ENCODE measurements around the gene RBM19. TPM values are rescaled to one million over a fixed set of nuclear protein-coding genes. Genes with fewer than 3 reads are reported as not detected.

RBM19 gene
- total RNA-seq, 2 donors from 2014 or later, result 38.6 to 43.1 TPM

GRCh38 chr12:113841786-113842185 is 124.3 kb downstream of the RBM19 start:
- 92% methylated on average over 3 of the region's 3 CpGs for WGBS, 2 experiments (ENCODE audit: insufficient coverage in 1 of 2, insufficient read length in 1 of 2)
- no peaks in the 10 kb centered on the region for H3K9me3 Mint-ChIP-seq
- DNase-seq, result no peak
- TF ChIP-seq CTCF (conservative IDR thresholded peaks at IDR 0.05), result no peak
- no peaks in the 10 kb centered on the region for H3K27me3 Mint-ChIP-seq (ENCODE audit: insufficient read depth)
- H3K4me1 Mint-ChIP-seq, result no peaks in the 10 kb centered on the region
- Histone ChIP-seq H3K27me3 (ENCODE audit: control insufficient read depth, insufficient read depth, low read length, poor library complexity, severe bottlenecking) (no peaks in the 10 kb centered on the region), H3K4me1 (ENCODE audit: control insufficient read depth, insufficient read depth, low read length) (no peaks in the 10 kb centered on the region), H3K27ac (ENCODE audit: low read depth, low read length) (no peak overlapping the region), H3K9ac (ENCODE audit: extremely low read depth, low read length, poor library complexity, severe bottlenecking) (no peak overlapping the region), H3K36me3 (ENCODE audit: control insufficient read depth, insufficient read depth, low read length) (peaks cover 4% of the 10 kb centered on the region), H3K9me3 (ENCODE audit: control insufficient read depth, low read length) (no peaks in the 10 kb centered on the region), H3K4me3 (ENCODE audit: low read length) (no peak overlapping the region)
- H3K36me3 Mint-ChIP-seq (ENCODE audit: low read depth), result peaks cover 18% of the 10 kb centered on the region
- H3K27ac Mint-ChIP-seq, result no peak overlapping the region
- H3K4me3 Mint-ChIP-seq, result no peak overlapping the region

- Histone ChIP-seq H3K9ac (ENCODE audit: extremely low read depth, low read length, poor library complexity, severe bottlenecking) (no peak overlapping the region), H3K4me3 (ENCODE audit: low read length) (no peak overlapping the region), H3K36me3 (ENCODE audit: control insufficient read depth, insufficient read depth, low read length) (peaks cover 4% of the 10 kb centered on the region), H3K9me3 (ENCODE audit: control insufficient read depth, low read length) (no peaks in the 10 kb centered on the region), H3K27me3 (ENCODE audit: control insufficient read depth, insufficient read depth, low read length, poor library complexity, severe bottlenecking) (no peaks in the 10 kb centered on the region), H3K4me1 (ENCODE audit: control insufficient read depth, insufficient read depth, low read length) (no peaks in the 10 kb centered on the region), H3K27ac (ENCODE audit: low read depth, low read length) (no peak overlapping the region)
- H3K27ac Mint-ChIP-seq, result peak overlapping the region; percentile 68
- no peak for DNase-seq
- WGBS, 2 experiments (ENCODE audit: insufficient coverage in 1 of 2, insufficient read length in 1 of 2), result 89 to 92% methylated on average over 15 of the region's 15 CpGs
- no peak for TF ChIP-seq CTCF (conservative IDR thresholded peaks at IDR 0.05)
- no peaks in the 10 kb centered on the region for H3K27me3 Mint-ChIP-seq (ENCODE audit: insufficient read depth)
- no peaks in the 10 kb centered on the region for H3K9me3 Mint-ChIP-seq
- no peaks in the 10 kb centered on the region for H3K4me1 Mint-ChIP-seq
- no peak overlapping the region for H3K4me3 Mint-ChIP-seq
- H3K36me3 Mint-ChIP-seq (ENCODE audit: low read depth), result peaks cover 18% of the 10 kb centered on the region
Measured at GRCh38 chr12:113840401-113841042, 125.6 kb downstream of the RBM19 start.

- peak overlapping the region; percentile 29 for H3K27ac ChIP-seq (ENCODE audit: low read depth, low read length)
- 89 to 100% methylated on average over 5 to 7 of the region's 7 CpGs for WGBS, 2 experiments (ENCODE audit: insufficient coverage in 1 of 2, insufficient read length in 1 of 2)
- no peak for TF ChIP-seq CTCF (conservative IDR thresholded peaks at IDR 0.05)
- H3K4me3 Mint-ChIP-seq, result no peak overlapping the region
- H3K27me3 ChIP-seq (ENCODE audit: control insufficient read depth, insufficient read depth, low read length, poor library complexity, severe bottlenecking), result no peaks in the 10 kb centered on the region
- no peaks in the 10 kb centered on the region for H3K27me3 Mint-ChIP-seq (ENCODE audit: insufficient read depth)
- H3K4me3 ChIP-seq (ENCODE audit: low read length), result no peak overlapping the region
- H3K36me3 ChIP-seq (ENCODE audit: control insufficient read depth, insufficient read depth, low read length), result peaks cover 1% of the 10 kb centered on the region
- no peaks in the 10 kb centered on the region for H3K9me3 ChIP-seq (ENCODE audit: control insufficient read depth, low read length)
- H3K27ac Mint-ChIP-seq, result no peak overlapping the region
- peaks cover 17% of the 10 kb centered on the region for H3K36me3 Mint-ChIP-seq (ENCODE audit: low read depth)
- DNase-seq, result no peak
- no peaks in the 10 kb centered on the region for H3K4me1 ChIP-seq (ENCODE audit: control insufficient read depth, insufficient read depth, low read length)
- no peaks in the 10 kb centered on the region for H3K9me3 Mint-ChIP-seq
- H3K4me1 Mint-ChIP-seq, result no peaks in the 10 kb centered on the region
- no peak overlapping the region for H3K9ac ChIP-seq (ENCODE audit: extremely low read depth, low read length, poor library complexity, severe bottlenecking)
Measured at GRCh38 chr12:113838896-113839295, 127.2 kb downstream of the RBM19 start.
